A673 (cell line): Measurements from ENCODE around the gene UMODL1. TPM values are rescaled to one million over a fixed set of nuclear protein-coding genes. Genes with fewer than 3 reads are reported as not detected.
"Not testable (repeated sequence)": the region's sequence is repeated elsewhere in the genome, so short reads cannot be mapped to it uniquely, and the experiment has no call there.

ENCODE experiments used
- BruUV-seq: library from RNA; stranded (reverse); fragments of 400-500 nt; replicated peaks from 2 replicates; lab custom pipeline; 2021; lab: Mats Ljungman, UMichigan
- CTCF ChIA-PET: fragments of 300-600 bp; sonication (Branson Sonifier 250); formaldehyde crosslinking; loops from one replicate; lab custom pipeline; 2022; ENCODE audit warnings: antibody characterized with exemption; lab: Charles Lee
- POLR2A ChIA-PET: fragments of 300-600 bp; sonication (Branson Sonifier 250); formaldehyde crosslinking; loops from one replicate; lab custom pipeline; 2022; ENCODE audit warnings: antibody characterized with exemption; ENCODE audit not compliant: low non-redundant PET; lab: Charles Lee
- DNase-seq: peaks from one replicate; pipeline ENCODE4 v3.0.0-alpha.2; 2015; ENCODE audit warnings: low spot score
- H3K27ac ChIP-seq: fragments of 200-600 bp; sonication (generic); 2 replicates; pipeline ENCODE4 v1.5.1; 2016; ENCODE audit warnings: mixed run types, low read depth, mild to moderate bottlenecking, mixed read lengths, antibody characterized with exemption, low read length; ENCODE audit not compliant: poor library complexity, severe bottlenecking
- H3K27me3 ChIP-seq: fragments of 200-600 bp; sonication (generic); replicated peaks from 2 replicates; pipeline ENCODE4 v1.6.1; 2017; ENCODE audit warnings: mixed run types, low read depth, mild to moderate bottlenecking, mixed read lengths, antibody characterized with exemption, low read length; ENCODE audit not compliant: insufficient read depth, poor library complexity
- H3K36me3 ChIP-seq: fragments of 200-600 bp; sonication (generic); 2 replicates; pipeline ENCODE4 v1.6.1; 2016; ENCODE audit warnings: mixed run types, mild to moderate bottlenecking, mixed read lengths, antibody characterized with exemption, low read length; ENCODE audit not compliant: insufficient read depth, poor library complexity, severe bottlenecking
- H3K4me1 ChIP-seq: fragments of 200-600 bp; sonication (generic); 2 replicates; pipeline ENCODE4 v1.6.1; 2017; ENCODE audit warnings: mixed run types, mild to moderate bottlenecking, mixed read lengths, antibody characterized with exemption, low read length; ENCODE audit not compliant: insufficient read depth, poor library complexity, severe bottlenecking
- H3K4me3 ChIP-seq: fragments of 200-600 bp; sonication (generic); 2 replicates; pipeline ENCODE4 v1.5.1; 2016; ENCODE audit warnings: low read depth, mixed run types, mild to moderate bottlenecking, mixed read lengths, low read length; ENCODE audit not compliant: poor library complexity, severe bottlenecking
- H3K9me3 ChIP-seq: fragments of 200-600 bp; sonication (generic); 2 replicates; pipeline ENCODE4 v1.6.1; 2016; ENCODE audit warnings: mixed run types, low read depth, mild to moderate bottlenecking, mixed read lengths, antibody characterized with exemption, low read length; ENCODE audit not compliant: poor library complexity, severe bottlenecking
- EZH2 ChIP-seq: fragments of 200-600 bp; sonication (generic); IDR thresholded peaks from 2 replicates; pipeline ENCODE4 v1.6.1; 2017; ENCODE audit warnings: borderline replicate concordance, low read depth, mild to moderate bottlenecking, mixed read lengths, antibody characterized with exemption, low read length; ENCODE audit not compliant: poor library complexity, severe bottlenecking
- intact Hi-C: fragments of 100-400 bp; cut with micrococcal nuclease; formaldehyde crosslinking; loops from one replicate; pipeline ENCODE4 v1.10.0; 2022; ENCODE audit not compliant: unreplicated experiment
- total RNA-seq: library from RNA; stranded (reverse); gene quantifications from 2 replicates; pipeline ENCODE4 v1.2.3, GENCODE V29; 2021
- TF ChIP-seq, protein P1 (sequence below): fragments of 300-800, 200-600 bp; sonication (generic); conservative IDR thresholded peaks from 2 replicates; pipeline ENCODE4 v1.5.1; 2017; ENCODE audit warnings: low read depth, mild to moderate bottlenecking, antibody characterized with exemption, low read length, moderate library complexity, mixed read lengths

Gene UMODL1
- total RNA-seq, 1 experiment from 2014 or later: not detected

DNA sequence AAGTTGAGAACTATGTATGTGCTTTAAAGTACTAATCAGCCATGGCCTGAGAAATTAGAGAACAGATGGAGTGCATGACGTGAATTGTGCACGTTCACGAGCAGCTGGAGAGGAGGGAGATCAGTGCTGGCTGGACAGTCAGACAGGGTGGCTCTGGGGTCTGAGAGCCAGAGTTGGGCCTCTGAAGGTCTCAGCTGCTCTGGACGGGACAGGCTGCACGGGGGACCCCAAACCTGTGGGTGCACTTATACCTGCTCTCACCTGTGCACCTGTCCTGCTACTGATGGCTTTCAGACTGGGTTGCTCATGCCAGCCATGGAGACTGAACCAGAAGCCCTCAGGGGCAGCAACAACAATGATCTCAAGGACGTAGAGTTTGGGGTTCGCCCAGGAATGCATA lies 43.5 kb downstream of the UMODL1 start:
- intact Hi-C loops: loop anchor here (5.0 to 10.0 kb wide), 3 partner anchors 102 to 832 kb away; partner anchors contain the start of gene ZBTB21
- POLR2A ChIA-PET: no interaction called here
- TF ChIP-seq, protein P1, sequence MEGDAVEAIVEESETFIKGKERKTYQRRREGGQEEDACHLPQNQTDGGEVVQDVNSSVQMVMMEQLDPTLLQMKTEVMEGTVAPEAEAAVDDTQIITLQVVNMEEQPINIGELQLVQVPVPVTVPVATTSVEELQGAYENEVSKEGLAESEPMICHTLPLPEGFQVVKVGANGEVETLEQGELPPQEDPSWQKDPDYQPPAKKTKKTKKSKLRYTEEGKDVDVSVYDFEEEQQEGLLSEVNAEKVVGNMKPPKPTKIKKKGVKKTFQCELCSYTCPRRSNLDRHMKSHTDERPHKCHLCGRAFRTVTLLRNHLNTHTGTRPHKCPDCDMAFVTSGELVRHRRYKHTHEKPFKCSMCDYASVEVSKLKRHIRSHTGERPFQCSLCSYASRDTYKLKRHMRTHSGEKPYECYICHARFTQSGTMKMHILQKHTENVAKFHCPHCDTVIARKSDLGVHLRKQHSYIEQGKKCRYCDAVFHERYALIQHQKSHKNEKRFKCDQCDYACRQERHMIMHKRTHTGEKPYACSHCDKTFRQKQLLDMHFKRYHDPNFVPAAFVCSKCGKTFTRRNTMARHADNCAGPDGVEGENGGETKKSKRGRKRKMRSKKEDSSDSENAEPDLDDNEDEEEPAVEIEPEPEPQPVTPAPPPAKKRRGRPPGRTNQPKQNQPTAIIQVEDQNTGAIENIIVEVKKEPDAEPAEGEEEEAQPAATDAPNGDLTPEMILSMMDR: no peak
- no peak for TF ChIP-seq EZH2

DNA sequence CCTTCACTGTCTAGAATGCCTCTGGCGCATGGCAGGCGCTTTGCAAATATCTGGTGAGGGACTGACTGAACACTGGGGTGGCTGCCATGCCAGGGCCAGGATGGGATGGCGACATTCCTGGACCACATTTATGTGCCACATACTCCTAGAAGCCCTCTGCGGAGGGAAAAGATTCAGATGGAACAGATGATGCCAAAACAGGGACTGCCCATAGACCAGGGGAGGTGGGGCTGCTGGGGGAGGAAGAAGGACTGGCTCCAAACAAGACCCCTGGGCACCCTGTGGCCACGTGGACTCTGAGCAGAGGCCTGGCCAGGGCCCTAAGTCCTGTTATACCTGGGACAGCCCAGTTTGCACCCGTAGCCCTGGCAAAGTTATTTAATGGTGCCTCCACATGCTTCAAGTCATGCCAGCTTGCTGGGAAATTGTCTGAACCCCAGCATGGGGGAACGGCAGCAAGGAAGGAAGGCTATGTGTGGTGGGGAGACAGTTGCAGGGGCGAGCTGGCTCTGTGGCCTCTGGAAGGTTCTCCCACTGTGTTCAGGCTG lies 44.1 kb downstream of the UMODL1 start:
- BruUV-seq: no TSS peak
- DNase-seq: no peak
- ChIA-PET POLR2A (no interaction called here), CTCF (no interaction called here)
- no peak overlapping the region for H3K27ac ChIP-seq
- no peak for TF ChIP-seq EZH2
- TF ChIP-seq, protein P1: no peak
- H3K36me3 ChIP-seq: no peaks in the 10 kb centered on the region
- no peaks in the 10 kb centered on the region for H3K27me3 ChIP-seq
- peaks cover 4% of the 10 kb centered on the region for H3K4me1 ChIP-seq
- no peaks in the 10 kb centered on the region for H3K9me3 ChIP-seq
- no peak overlapping the region for H3K4me3 ChIP-seq
- intact Hi-C loops: loop anchor here (5.0 to 10.0 kb wide), 3 partner anchors 103 to 833 kb away; partner anchors contain the start of gene ZBTB21

More for the DNA sequence above, 43.5 kb downstream of the UMODL1 start:
- Histone ChIP-seq H3K4me3 (no peak overlapping the region), H3K27ac (no peak overlapping the region), H3K27me3 (no peaks in the 10 kb centered on the region), H3K4me1 (peaks cover 4% of the 10 kb centered on the region), H3K9me3 (no peaks in the 10 kb centered on the region), H3K36me3 (no peaks in the 10 kb centered on the region)
- BruUV-seq: no TSS peak
- DNase-seq: no peak
- CTCF ChIA-PET: no interaction called here

DNA sequence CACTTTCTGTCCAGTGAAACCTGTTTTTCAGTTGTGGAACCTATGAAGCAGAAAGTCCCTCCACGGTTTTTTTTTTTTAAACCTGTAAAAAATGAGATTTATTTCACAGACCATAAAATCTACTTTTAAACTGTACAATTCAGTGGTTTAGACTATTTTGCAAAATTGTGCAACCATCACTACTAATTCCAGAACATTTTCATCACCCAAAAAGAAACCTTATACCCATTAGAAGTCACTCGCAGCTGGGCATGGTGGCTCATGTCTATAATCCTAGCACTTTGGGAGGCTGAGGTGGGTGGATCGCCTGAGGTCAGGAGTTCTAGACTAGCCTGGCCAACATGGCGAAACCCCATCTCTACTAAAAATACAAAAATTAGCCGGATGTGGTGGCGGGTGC lies 45.4 kb downstream of the UMODL1 start:
- H3K36me3 ChIP-seq, H3K9me3 ChIP-seq, H3K27me3 ChIP-seq, H3K27ac ChIP-seq, POLR2A ChIA-PET, BruUV-seq, H3K4me1 ChIP-seq, H3K4me3 ChIP-seq, DNase-seq: not testable (repeated sequence)
- CTCF ChIA-PET: interaction anchor here (0.6 to 2.1 kb wide), 3 partner anchors 11 to 504 kb away, joined by 3 to 22 read pairs (median 11); no protein-coding TSS in a partner anchor
- intact Hi-C loops: loop anchor here (2.0 to 10.0 kb wide), 5 partner anchors 104 to 834 kb away; partner anchors contain the start of gene ZBTB21
